NCI-H446 (cell line): ENCODE data around the gene ITGA11.
"Not testable (repeated sequence)": the region's sequence is repeated elsewhere in the genome, so short reads cannot be mapped to it uniquely, and the experiment has no call there.

Source experiments
- DNase-seq, 2 experiments: peaks; one replicate each; lab custom pipeline; 2025; lab: John Stamatoyannopoulos, UW

Gene ITGA11

GRCh38 chr15:68409736-68410370, 22.1 kb downstream of the ITGA11 start:
- DNase-seq, result no peak

- DNase-seq, result no peak
Observed at GRCh38 chr15:68408971-68409370, 23.0 kb downstream of the ITGA11 start.

GRCh38 chr15:68407886-68408881, 23.8 kb downstream of the ITGA11 start:
- DNase-seq, result no peak

- no peak for DNase-seq
Observed at GRCh38 chr15:68407141-68407885, 24.6 kb downstream of the ITGA11 start.

- no peak for DNase-seq
Observed at GRCh38 chr15:68405378-68406250, 26.3 kb downstream of the ITGA11 start.

- DNase-seq, result no peak
Observed at GRCh38 chr15:68404056-68404798, 27.7 kb downstream of the ITGA11 start.

- no peak for DNase-seq
Observed at GRCh38 chr15:68403161-68403941, 28.6 kb downstream of the ITGA11 start.

- no peak for DNase-seq
Observed at GRCh38 chr15:68402432-68403160, 29.4 kb downstream of the ITGA11 start.

- DNase-seq, result no peak
Observed at GRCh38 chr15:68401496-68402431, 30.2 kb downstream of the ITGA11 start.

GRCh38 chr15:68400066-68400456, 31.9 kb downstream of the ITGA11 start:
- DNase-seq, result no peak

- no peak for DNase-seq
Observed at GRCh38 chr15:68399096-68400065, 32.6 kb downstream of the ITGA11 start.

GRCh38 chr15:68397999-68398398, 34.0 kb downstream of the ITGA11 start:
- not testable (repeated sequence) for DNase-seq

GRCh38 chr15:68396068-68396467, 35.9 kb downstream of the ITGA11 start:
- DNase-seq, result no peak

GRCh38 chr15:68391121-68391520, 40.8 kb downstream of the ITGA11 start:
- DNase-seq, result no peak

- DNase-seq, result no peak
Observed at GRCh38 chr15:68389936-68390817, 41.8 kb downstream of the ITGA11 start.
